ENCODE measurements around the gene ADCY1.

DNA sequence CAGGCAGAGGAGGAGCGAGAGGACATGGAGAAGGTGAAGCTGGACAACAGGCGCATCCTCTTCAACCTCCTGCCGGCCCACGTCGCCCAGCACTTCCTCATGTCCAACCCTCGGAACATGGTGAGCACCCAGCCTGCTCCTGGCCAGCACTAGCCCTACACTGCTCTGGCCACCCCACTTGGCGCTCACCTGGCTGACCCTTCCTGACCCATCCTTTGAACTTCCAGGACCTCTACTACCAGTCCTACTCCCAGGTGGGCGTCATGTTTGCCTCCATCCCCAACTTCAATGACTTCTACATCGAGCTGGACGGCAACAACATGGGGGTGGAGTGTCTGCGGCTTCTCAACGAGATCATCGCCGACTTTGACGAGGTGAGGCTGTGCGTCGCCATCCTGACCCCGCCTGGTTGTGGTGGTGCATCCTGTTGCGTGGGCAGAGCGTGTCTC, 129.2 kb downstream of the ADCY1 start:
- no peak for TF ChIP-seq CTCF (IDR thresholded peaks at IDR 0.05)
- TF ChIP-seq POLR2A (IDR thresholded peaks at IDR 0.05), result no peak

All from stomach (tissue), 4 donors.